Measurements from ENCODE around the gene ARMCX2. TPM values are rescaled to one million over a fixed set of nuclear protein-coding genes. Genes with fewer than 3 reads are reported as not detected.

The ARMCX2 gene
- total RNA-seq = 10 to 100 TPM; 33.7 to 45.4 (median 42.8) TPM

DNA sequence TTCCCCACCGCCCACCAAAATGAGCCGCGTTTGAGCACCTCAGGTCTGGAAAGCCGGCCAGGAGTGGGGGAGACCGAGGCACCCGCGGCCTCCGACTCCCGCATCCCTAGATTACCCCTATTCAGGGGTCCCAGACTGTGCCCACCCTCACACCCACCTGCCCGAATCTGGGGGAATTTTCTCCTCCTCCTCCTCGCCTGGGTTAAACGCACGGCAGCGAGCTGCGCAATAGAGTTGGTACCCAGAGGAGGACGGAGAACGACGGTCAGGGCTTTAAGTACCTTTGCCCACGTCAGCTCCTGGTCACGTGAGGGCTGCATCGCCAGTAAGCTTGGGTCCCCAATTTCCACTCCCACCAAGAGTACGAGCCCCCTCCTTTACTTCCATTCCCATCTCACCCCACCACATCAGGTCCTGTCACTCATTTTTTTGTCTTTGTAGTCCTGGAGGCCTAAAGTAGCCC is at the start of gene ARMCX2:
TSS of gene ARMCX2 (minus strand) at position 250 of the 463 bp plus-strand sequence. CDS start 2,262 bp downstream, outside the sequence.
- 0 to 39% methylated on average over 6 to 10 of the region's 22 CpGs for WGBS, 2 donors (ENCODE audit: low coverage in 1 of 2)
- H3K27ac ChIP-seq = peak within 1 kb of the TSS; percentile 77 to 85 (median 82)
- no peaks in the 10 kb centered on the region for H3K9me3 ChIP-seq
- H3K4me1 ChIP-seq = peaks cover 0 to 17% (median 0%) of the 10 kb centered on the region in 3 donors
- H3K27me3 ChIP-seq = no peaks in the 10 kb centered on the region
- peak within 1 kb of the TSS; percentile 62 to 98 for H3K4me3 ChIP-seq
- H3K36me3 ChIP-seq = peaks cover 0 to 19% of the 10 kb centered on the region in 2 donors
- peak; percentile 75 for ATAC-seq
- TF ChIP-seq POLR2AphosphoS5 (IDR thresholded peaks at IDR 0.05) (peak; percentile 92), POLR2A (IDR thresholded peaks at IDR 0.05) (peak; percentile 46 to 60), EP300 (IDR thresholded peaks at IDR 0.05) (no peak)
- TF ChIP-seq, protein P1, sequence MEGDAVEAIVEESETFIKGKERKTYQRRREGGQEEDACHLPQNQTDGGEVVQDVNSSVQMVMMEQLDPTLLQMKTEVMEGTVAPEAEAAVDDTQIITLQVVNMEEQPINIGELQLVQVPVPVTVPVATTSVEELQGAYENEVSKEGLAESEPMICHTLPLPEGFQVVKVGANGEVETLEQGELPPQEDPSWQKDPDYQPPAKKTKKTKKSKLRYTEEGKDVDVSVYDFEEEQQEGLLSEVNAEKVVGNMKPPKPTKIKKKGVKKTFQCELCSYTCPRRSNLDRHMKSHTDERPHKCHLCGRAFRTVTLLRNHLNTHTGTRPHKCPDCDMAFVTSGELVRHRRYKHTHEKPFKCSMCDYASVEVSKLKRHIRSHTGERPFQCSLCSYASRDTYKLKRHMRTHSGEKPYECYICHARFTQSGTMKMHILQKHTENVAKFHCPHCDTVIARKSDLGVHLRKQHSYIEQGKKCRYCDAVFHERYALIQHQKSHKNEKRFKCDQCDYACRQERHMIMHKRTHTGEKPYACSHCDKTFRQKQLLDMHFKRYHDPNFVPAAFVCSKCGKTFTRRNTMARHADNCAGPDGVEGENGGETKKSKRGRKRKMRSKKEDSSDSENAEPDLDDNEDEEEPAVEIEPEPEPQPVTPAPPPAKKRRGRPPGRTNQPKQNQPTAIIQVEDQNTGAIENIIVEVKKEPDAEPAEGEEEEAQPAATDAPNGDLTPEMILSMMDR (IDR thresholded peaks at IDR 0.05) = no peak

DNA sequence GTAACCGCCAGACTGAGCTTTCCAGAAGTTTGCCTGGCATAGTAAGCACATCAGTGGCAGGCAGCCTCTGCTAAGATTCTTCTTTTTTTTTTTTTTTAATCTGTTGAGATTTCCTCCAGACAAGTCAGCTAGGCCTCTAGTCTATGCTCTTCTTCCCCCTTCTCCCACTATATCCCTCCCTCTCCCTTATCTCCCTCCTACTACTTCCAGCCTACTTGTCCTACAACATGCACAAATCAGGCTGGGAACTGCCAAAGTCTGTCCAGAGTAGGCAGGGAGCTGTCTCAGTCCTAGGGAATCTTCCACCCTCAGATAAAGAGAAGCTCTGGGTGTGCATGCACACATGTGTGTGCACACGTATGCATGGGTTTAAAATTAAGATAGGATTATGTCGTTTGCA is 49.7 kb upstream of the ARMCX2 start:
- H3K4me1 ChIP-seq = no peaks in the 10 kb centered on the region
- no peak for TF ChIP-seq POLR2AphosphoS5 (IDR thresholded peaks at IDR 0.05)
- no peak for TF ChIP-seq POLR2A (IDR thresholded peaks at IDR 0.05)
- TF ChIP-seq, protein P1 (IDR thresholded peaks at IDR 0.05) = no peak
- no peak for TF ChIP-seq EP300 (IDR thresholded peaks at IDR 0.05)
- no peaks in the 10 kb centered on the region for H3K9me3 ChIP-seq
- H3K27me3 ChIP-seq = no peaks in the 10 kb centered on the region
- H3K27ac ChIP-seq = no peak overlapping the region
- no peaks in the 10 kb centered on the region for H3K36me3 ChIP-seq
- 73 to 100% methylated on average over 2 of the region's 3 CpGs for WGBS, 2 donors (ENCODE audit: low coverage in 1 of 2)
- H3K4me3 ChIP-seq = no peak overlapping the region
- no peak for ATAC-seq

DNA sequence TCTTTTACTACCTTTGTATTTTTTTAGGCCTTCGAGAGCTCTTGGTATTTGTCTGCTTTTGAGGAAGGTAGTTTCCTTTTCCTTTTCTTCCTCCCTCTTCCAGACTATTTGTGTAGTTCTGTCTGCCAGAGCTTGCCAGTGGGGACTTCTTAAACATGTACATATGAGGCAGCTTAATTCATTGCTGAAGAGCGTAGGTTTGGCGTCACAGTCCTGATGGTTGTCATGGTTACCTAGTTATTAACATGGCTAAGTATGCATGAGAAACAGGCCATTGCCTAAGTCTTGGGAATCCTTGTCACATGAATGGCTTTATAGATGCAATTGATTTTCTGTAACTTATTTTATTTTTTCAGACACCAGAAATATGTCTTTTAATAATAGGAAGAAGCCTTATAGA is 48.5 kb upstream of the ARMCX2 start:
- no peaks in the 10 kb centered on the region for H3K4me1 ChIP-seq
- H3K27me3 ChIP-seq = no peaks in the 10 kb centered on the region
- no peak overlapping the region for H3K27ac ChIP-seq
- TF ChIP-seq, protein P1 (IDR thresholded peaks at IDR 0.05) = no peak
- TF ChIP-seq EP300 (IDR thresholded peaks at IDR 0.05) = no peak
- TF ChIP-seq POLR2AphosphoS5 (IDR thresholded peaks at IDR 0.05) = no peak
- TF ChIP-seq POLR2A (IDR thresholded peaks at IDR 0.05) = no peak
- no peak overlapping the region for H3K4me3 ChIP-seq
- ATAC-seq = no peak
- no peaks in the 10 kb centered on the region for H3K9me3 ChIP-seq
- 30 to 67% methylated on average over 1 to 3 of the region's 3 CpGs for WGBS, 2 donors (ENCODE audit: low coverage in 1 of 2)
- no peaks in the 10 kb centered on the region for H3K36me3 ChIP-seq

DNA sequence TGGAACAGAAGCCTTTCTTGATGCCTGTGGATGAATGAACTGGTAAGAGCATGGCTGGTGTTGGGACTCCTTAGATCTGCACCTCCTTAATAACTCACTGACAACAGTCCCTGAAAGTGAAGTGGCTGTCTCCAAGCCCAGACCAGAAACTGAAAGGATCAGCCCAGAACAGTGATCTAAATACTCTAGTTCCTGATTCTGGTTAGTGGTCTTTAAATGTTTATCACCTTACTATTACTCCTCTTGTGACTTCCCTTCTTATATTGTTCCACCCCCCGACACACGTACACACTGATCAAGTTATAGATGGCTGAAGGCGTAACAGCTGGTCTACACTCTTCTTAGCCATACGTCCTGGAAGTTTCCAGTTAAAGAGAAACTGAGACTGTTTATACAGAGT is 33.8 kb upstream of the ARMCX2 start:
- no peak for ATAC-seq
- Histone ChIP-seq H3K27ac (no peak overlapping the region), H3K4me1 (no peaks in the 10 kb centered on the region), H3K36me3 (no peaks in the 10 kb centered on the region), H3K9me3 (no peaks in the 10 kb centered on the region), H3K27me3 (no peaks in the 10 kb centered on the region), H3K4me3 (no peak overlapping the region)
- TF ChIP-seq, protein P1 (IDR thresholded peaks at IDR 0.05) = no peak
- no peak for TF ChIP-seq EP300 (IDR thresholded peaks at IDR 0.05)
- TF ChIP-seq POLR2A (IDR thresholded peaks at IDR 0.05) = no peak
- TF ChIP-seq POLR2AphosphoS5 (IDR thresholded peaks at IDR 0.05) = no peak
- WGBS, 2 donors (ENCODE audit: low coverage in 1 of 2) = 29 to 61% methylated on average over 1 to 3 of the region's 4 CpGs

DNA sequence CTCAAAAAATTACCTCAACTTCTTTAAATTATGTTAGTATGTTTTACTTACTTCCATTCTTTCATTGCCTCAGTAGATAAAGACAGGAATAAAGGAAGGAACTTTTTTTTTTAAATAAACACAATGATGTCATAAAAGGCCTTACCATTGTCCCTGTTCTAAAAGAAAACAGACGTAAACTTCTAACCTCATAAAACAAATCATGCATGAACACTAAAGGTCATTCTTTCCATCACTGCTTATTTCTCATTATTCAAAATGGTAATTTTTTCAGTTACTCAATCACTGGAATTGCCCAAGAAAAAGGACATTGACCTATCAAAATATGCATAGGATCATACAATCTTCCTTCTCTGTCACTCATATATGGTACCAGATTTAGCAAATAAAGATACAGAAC is 32.2 kb upstream of the ARMCX2 start:
- ATAC-seq = no peak
- TF ChIP-seq POLR2A (IDR thresholded peaks at IDR 0.05) (no peak), POLR2AphosphoS5 (IDR thresholded peaks at IDR 0.05) (no peak), EP300 (IDR thresholded peaks at IDR 0.05) (no peak)
- TF ChIP-seq, protein P1 (IDR thresholded peaks at IDR 0.05) = no peak
- Histone ChIP-seq H3K27ac (no peak overlapping the region), H3K27me3 (no peaks in the 10 kb centered on the region), H3K4me1 (no peaks in the 10 kb centered on the region), H3K36me3 (no peaks in the 10 kb centered on the region), H3K9me3 (no peaks in the 10 kb centered on the region), H3K4me3 (no peak overlapping the region)
- WGBS, 2 donors (ENCODE audit: low coverage in 1 of 2) = 25 to 73% methylated on average over 1 of the region's 1 CpG

Data from gastroesophageal sphincter (tissue), 4 donors.